Measurements from ENCODE around the gene IL2RG. TPM values are rescaled to one million over a fixed set of nuclear protein-coding genes. Genes with fewer than 3 reads are reported as not detected.
A peak's percentile ranks its signal among the peaks of the same experiment; 100 is the strongest.

IL2RG gene
- total RNA-seq, 1 donor from 2014 or later = not detected

GRCh38 chrX:71095981-71096759 is 15.2 kb downstream of the IL2RG start:
- DNase-seq (ENCODE audit: low read depth) (peak; percentile 6), FAIRE-seq (no peak)
- no peak for TF ChIP-seq CTCF (IDR thresholded peaks at IDR 0.05; ENCODE audit: insufficient read depth, low read length, severe bottlenecking)
- Histone ChIP-seq H3K27me3 (ENCODE audit: control insufficient read depth, insufficient read depth, low read length) (no peaks in the 10 kb centered on the region), H3K36me3 (ENCODE audit: control insufficient read depth, insufficient read depth, low read length) (no peaks in the 10 kb centered on the region), H3K4me3 (ENCODE audit: low read depth, low read length) (peak overlapping the region; percentile 55)

GRCh38 chrX:71095555-71095980 is 15.8 kb downstream of the IL2RG start, which contains the start of gene FOXO4:
Gene FOXO4 (plus strand): TSS chrX:71095851. CDS start chrX:71096529, 678 bp downstream.
- H3K36me3 ChIP-seq (ENCODE audit: control insufficient read depth, insufficient read depth, low read length) = no peaks in the 10 kb centered on the region
- no peak for FAIRE-seq
- TF ChIP-seq CTCF (IDR thresholded peaks at IDR 0.05; ENCODE audit: insufficient read depth, low read length, severe bottlenecking) = no peak
- H3K27me3 ChIP-seq (ENCODE audit: control insufficient read depth, insufficient read depth, low read length) = no peaks in the 10 kb centered on the region
- DNase-seq (ENCODE audit: low read depth) = peak; percentile 73
- H3K4me3 ChIP-seq (ENCODE audit: low read depth, low read length) = peak within 1 kb of the TSS; percentile 55

GRCh38 chrX:71095033-71095432 is 16.3 kb downstream of the IL2RG start:
- FAIRE-seq = no peak

GRCh38 chrX:71091263-71091662 is 20.1 kb downstream of the IL2RG start:
- no peaks in the 10 kb centered on the region for H3K36me3 ChIP-seq (ENCODE audit: control insufficient read depth, insufficient read depth, low read length)
- DNase-seq (ENCODE audit: low read depth) (no peak), FAIRE-seq (no peak)
- no peaks in the 10 kb centered on the region for H3K27me3 ChIP-seq (ENCODE audit: control insufficient read depth, insufficient read depth, low read length)
- H3K4me3 ChIP-seq (ENCODE audit: low read depth, low read length) = no peak overlapping the region
- no peak for TF ChIP-seq CTCF (IDR thresholded peaks at IDR 0.05; ENCODE audit: insufficient read depth, low read length, severe bottlenecking)

More at GRCh38 chrX:71095033-71095432, 16.3 kb downstream of the IL2RG start:
- H3K36me3 ChIP-seq (ENCODE audit: control insufficient read depth, insufficient read depth, low read length) = no peaks in the 10 kb centered on the region
- H3K27me3 ChIP-seq (ENCODE audit: control insufficient read depth, insufficient read depth, low read length) = no peaks in the 10 kb centered on the region
- peak overlapping the region; percentile 55 for H3K4me3 ChIP-seq (ENCODE audit: low read depth, low read length)
- no peak for TF ChIP-seq CTCF (IDR thresholded peaks at IDR 0.05; ENCODE audit: insufficient read depth, low read length, severe bottlenecking)
- no peak for DNase-seq (ENCODE audit: low read depth)

- DNase-seq (ENCODE audit: low read depth) (no peak), FAIRE-seq (no peak)
- Histone ChIP-seq H3K4me3 (ENCODE audit: low read depth, low read length) (no peak overlapping the region), H3K36me3 (ENCODE audit: control insufficient read depth, insufficient read depth, low read length) (no peaks in the 10 kb centered on the region), H3K27me3 (ENCODE audit: control insufficient read depth, insufficient read depth, low read length) (no peaks in the 10 kb centered on the region)
- no peak for TF ChIP-seq CTCF (IDR thresholded peaks at IDR 0.05; ENCODE audit: insufficient read depth, low read length, severe bottlenecking)
Measured at GRCh38 chrX:71085900-71086299, 25.5 kb downstream of the IL2RG start.
